Endothelial cell of umbilical vein (primary cell): Measurements from ENCODE around the gene RAB12. TPM values are rescaled to one million over a fixed set of nuclear protein-coding genes. Genes with fewer than 3 reads are reported as not detected.

ENCODE experiments used
- BruUV-seq: library from RNA; stranded (reverse); fragments of 400-500 nt; replicated peaks from 2 replicates; lab custom pipeline; 2021; lab: Mats Ljungman, UMichigan
- CTCF ChIA-PET: fragments of 300-600, 350-600 bp; sonication (Branson Sonifier 250); formaldehyde crosslinking; loops from one replicate; lab custom pipeline; 2021; ENCODE audit warnings: antibody characterized with exemption, inconsistent platforms; lab: Charles Lee
- POLR2A ChIA-PET: fragments of 300-600, 350-600 bp; sonication (Branson Sonifier 250); formaldehyde crosslinking; loops from one replicate; lab custom pipeline; 2021; ENCODE audit warnings: antibody characterized with exemption, inconsistent platforms; lab: Charles Lee
- DNase-seq: peaks from one replicate; pipeline ENCODE4 v3.0.0-alpha.2; 2011; ENCODE audit warnings: low read depth, low spot score
- FAIRE-seq: peaks from 2 replicates; lab custom pipeline; 2011; peaks lifted over from hg19 to GRCh38; lab: Jason Lieb, UNC
- H2AFZ ChIP-seq: 2 replicates; pipeline ENCODE4 v1.6.0; 2012; ENCODE audit warnings: low read depth, low read length, control low read depth, inconsistent platforms
- H3K27ac ChIP-seq: 2 replicates; pipeline ENCODE4 v1.5.1; 2011; ENCODE audit warnings: low read depth, mild to moderate bottlenecking, control low read depth, low read length, moderate library complexity; ENCODE audit not compliant: insufficient read depth
- H3K27me3 ChIP-seq, 2 experiments: 2 replicates each; pipeline versions ENCODE4 v1.6.0 to v1.6.1; 2011; ENCODE audit warnings: low read length in 2 of 2, mixed read lengths in 1 of 2; ENCODE audit not compliant: control insufficient read depth in 2 of 2, insufficient read depth in 2 of 2
- H3K36me3 ChIP-seq, 2 experiments: 2 replicates in 1 of 2; 3 replicates in 1 of 2; pipeline ENCODE4 v1.5.1; 2011; ENCODE audit warnings: low read length in 2 of 2, mild to moderate bottlenecking in 1 of 2, moderate library complexity in 1 of 2; ENCODE audit not compliant: control insufficient read depth in 2 of 2, insufficient read depth in 2 of 2; ENCODE audit errors: extremely low read depth in 1 of 2
- H3K4me1 ChIP-seq: 3 replicates; pipeline ENCODE4 v1.5.1; 2011; ENCODE audit warnings: mild to moderate bottlenecking, low read length; ENCODE audit not compliant: control insufficient read depth, insufficient read depth; ENCODE audit errors: extremely low read depth
- H3K4me2 ChIP-seq: 2 replicates; pipeline ENCODE4 v1.6.1; 2011; ENCODE audit warnings: low read length, control low read depth, mixed read lengths; ENCODE audit not compliant: insufficient read depth
- H3K4me3 ChIP-seq, 3 experiments: fragments of 200-600 bp in 1 of 3; sonication (generic), shearing (Covaris generic) in 1 of 3; replicated peaks in 1 of 3; 2 replicates each; pipeline ENCODE4 v1.5.1; 2011 to 2016; ENCODE audit warnings: control low read depth in 3 of 3, low read length in 3 of 3, mild to moderate bottlenecking in 2 of 3, inconsistent platforms in 1 of 3, low read depth in 1 of 3, moderate library complexity in 1 of 3; ENCODE audit not compliant: insufficient read depth in 1 of 3
- H3K79me2 ChIP-seq: 2 replicates; pipeline ENCODE4 v1.6.0; 2012; ENCODE audit warnings: low read length, inconsistent platforms; ENCODE audit not compliant: control insufficient read depth, insufficient read depth
- H3K9ac ChIP-seq: replicated peaks from 2 replicates; pipeline ENCODE3; 2011; ENCODE audit warnings: low read length, control low read depth; ENCODE audit not compliant: insufficient read depth; ENCODE audit errors: extremely low read depth
- H3K9me1 ChIP-seq: replicated peaks from 3 replicates; pipeline ENCODE4 v1.6.0; 2011; ENCODE audit warnings: mild to moderate bottlenecking, low read length; ENCODE audit not compliant: control insufficient read depth, insufficient read depth; ENCODE audit errors: extremely low read depth
- H3K9me3 ChIP-seq: replicated peaks from 2 replicates; pipeline ENCODE4 v1.5.1; 2012; ENCODE audit warnings: low read length, inconsistent platforms; ENCODE audit not compliant: control insufficient read depth, insufficient read depth
- H4K20me1 ChIP-seq: replicated peaks from 2 replicates; pipeline ENCODE3; 2011; ENCODE audit warnings: mild to moderate bottlenecking, low read length; ENCODE audit not compliant: control insufficient read depth, insufficient read depth; ENCODE audit errors: extremely low read depth
- CTCF ChIP-seq, 2 donors: IDR thresholded peaks; 1 replicate in 1 of 2; 2 replicates in 1 of 2; pipeline ENCODE4 v1.5.1; 2011; ENCODE audit warnings: low read length in 2 of 2, mild to moderate bottlenecking in 2 of 2, moderate library complexity in 2 of 2, control low read depth in 1 of 2, inconsistent platforms in 1 of 2, low read depth in 1 of 2; ENCODE audit not compliant: insufficient read depth in 1 of 2; ENCODE audit errors: extremely low read depth in 1 of 2
- EZH2 ChIP-seq: IDR thresholded peaks from 2 replicates; pipeline ENCODE4 v1.6.1; 2012; ENCODE audit warnings: borderline replicate concordance, low read depth, mild to moderate bottlenecking, moderate library complexity, low read length, inconsistent platforms; ENCODE audit not compliant: severe bottlenecking
- FOS ChIP-seq: IDR thresholded peaks from 2 replicates; pipeline ENCODE4 v1.6.1; 2011; ENCODE audit warnings: mild to moderate bottlenecking, low read length, moderate library complexity, borderline replicate concordance; ENCODE audit not compliant: insufficient read depth
- GATA2 ChIP-seq: IDR thresholded peaks from 2 replicates; pipeline ENCODE4 v1.7.0; 2011; ENCODE audit warnings: low read depth, mild to moderate bottlenecking, moderate library complexity, mixed read lengths, low read length; ENCODE audit not compliant: insufficient read length, insufficient read depth
- MYC ChIP-seq: IDR thresholded peaks from one replicate; pipeline ENCODE4 v1.6.1; 2011; ENCODE audit warnings: mild to moderate bottlenecking, low read depth, low read length
- POLR2A ChIP-seq: IDR thresholded peaks from 2 replicates; pipeline ENCODE4 v1.6.1; 2012; ENCODE audit warnings: low read depth, mild to moderate bottlenecking, control low read depth, low read length
- POLR2AphosphoS5 ChIP-seq: IDR thresholded peaks from 2 replicates; pipeline ENCODE4 v1.6.1; 2012; ENCODE audit warnings: low read depth, mild to moderate bottlenecking, control low read depth, low read length, moderate library complexity; ENCODE audit not compliant: insufficient read depth
- dilution Hi-C: fragments of 300-500 bp; cut with MboI; formaldehyde crosslinking; loops from one replicate; pipeline ENCODE4 v1.15.0; 2019; ENCODE audit warnings: low sequenced_read_pairs; ENCODE audit not compliant: extremely low pct_ligation_motif_present
- intact Hi-C: fragments of 100-400 bp; cut with micrococcal nuclease; formaldehyde crosslinking; loops from one replicate; pipeline ENCODE4 v1.10.0; 2022
- polyA plus RNA-seq, 4 experiments: library from polyadenylated mRNA; depleted of rRNA in 3 of 4; stranded (reverse) in 3 of 4; unstranded in 1 of 4; fragments of >200 nt; gene quantifications; 2 replicates each; pipeline versions ENCODE4 v1.2.1 to v1.2.3, GENCODE V29; 2011 to 2012; ENCODE audit warnings: missing spikeins in 1 of 4
- total RNA-seq: library from RNA; stranded (reverse); gene quantifications from 2 replicates; pipeline ENCODE4 v1.2.3, GENCODE V29; 2021
- TF ChIP-seq, protein P1 (sequence below): IDR thresholded peaks from 2 replicates; pipeline ENCODE4 v1.6.1; 2011; ENCODE audit not compliant: insufficient read depth, insufficient read length

The RAB12 gene
- total and polyA plus RNA-seq, 2 donors (not counting 3 experiments of a cell fraction or from before 2014, with no cell fraction given) = 11.5 to 42.0 TPM

- ChIA-PET POLR2A (no interaction called here), CTCF (interaction anchor here (1.0 to 3.2 kb wide), 2 partner anchors 18 to 26 kb away, joined by 3 to 19 read pairs; partner anchors contain the start of gene RAB12)
- Histone ChIP-seq H3K79me2 (peaks cover 58% of the 10 kb centered on the region), H3K9ac (no peak overlapping the region), H3K27me3 (no peaks in the 10 kb centered on the region), H3K4me2 (no peak overlapping the region), H3K9me1 (no peaks in the 10 kb centered on the region), H3K4me3 (no peak overlapping the region), H2AFZ (no peak overlapping the region), H3K36me3 (peaks cover 4 to 5% of the 10 kb centered on the region in 2 experiments), H3K9me3 (no peaks in the 10 kb centered on the region), H4K20me1 (no peaks in the 10 kb centered on the region), H3K4me1 (peaks cover 12% of the 10 kb centered on the region), H3K27ac (peak overlapping the region; percentile 10)
- TF ChIP-seq EZH2 (no peak), POLR2A (no peak), POLR2AphosphoS5 (no peak), CTCF (IDR thresholded peaks at IDR 0.05; ENCODE audit: extremely low read depth in 1 of 2, insufficient read depth in 1 of 2, low read depth in 1 of 2, low read length in 2 of 2) (no peak), GATA2 (no peak), FOS (no peak), MYC (no peak)
- TF ChIP-seq, protein P1, sequence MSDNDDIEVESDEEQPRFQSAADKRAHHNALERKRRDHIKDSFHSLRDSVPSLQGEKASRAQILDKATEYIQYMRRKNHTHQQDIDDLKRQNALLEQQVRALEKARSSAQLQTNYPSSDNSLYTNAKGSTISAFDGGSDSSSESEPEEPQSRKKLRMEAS = no peak
- intact Hi-C loops (no loop called here), dilution Hi-C loops (loop anchor here (25.0 kb wide), 1 partner anchor 360 kb away; no protein-coding TSS in a partner anchor)
- DNase-seq (no peak), FAIRE-seq (no peak)
- no TSS peak for BruUV-seq
Observed at GRCh38 chr18:8627107-8627472, 17.9 kb downstream of the RAB12 start.
